ENCODE measurements around the gene IFNAR1.

GRCh38 chr21:33286600-33287456 lies 37.9 kb upstream of the IFNAR1 start:
- TF ChIP-seq REST (IDR thresholded peaks at IDR 0.05; ENCODE audit: insufficient replicate concordance, low read depth) (no peak), CTCF (IDR thresholded peaks at IDR 0.05; ENCODE audit: insufficient read depth, low read length) (no peak), POLR2AphosphoS5 (IDR thresholded peaks at IDR 0.05; ENCODE audit: low read depth) (no peak)

Measured in HL-60 (cell line).